BJ (cell line): ENCODE results near the gene MIER2. TPM values are rescaled to one million over a fixed set of nuclear protein-coding genes. Genes with fewer than 3 reads are reported as not detected.

Experiments used
- CTCF ChIA-PET: fragments of 350-600 bp; formaldehyde crosslinking; extraction: SDS; loops from one replicate; lab custom pipeline; 2021; ENCODE audit warnings: antibody characterized with exemption, inconsistent platforms; lab: Yijun Ruan, JAX
- POLR2A ChIA-PET: fragments of 300-600 bp; sonication (Branson Sonifier 250); formaldehyde crosslinking; extraction: SDS; loops from one replicate; lab custom pipeline; 2021; ENCODE audit warnings: antibody characterized with exemption; lab: Charles Lee
- DNase-seq: peaks from one replicate; pipeline ENCODE4 v3.0.0-alpha.2; 2011; ENCODE audit warnings: low read depth
- H3K27me3 ChIP-seq: 2 replicates; pipeline ENCODE4 v1.6.0; 2011; ENCODE audit warnings: low read length; ENCODE audit not compliant: control insufficient read depth, insufficient read depth
- H3K36me3 ChIP-seq: 2 replicates; pipeline ENCODE4 v1.5.1; 2011; ENCODE audit warnings: low read length; ENCODE audit not compliant: control insufficient read depth, insufficient read depth
- H3K4me3 ChIP-seq: 2 replicates; pipeline ENCODE4 v1.5.1; 2011; ENCODE audit warnings: low read depth, mild to moderate bottlenecking, control low read depth, low read length
- CTCF ChIP-seq: IDR thresholded peaks from 2 replicates; pipeline ENCODE4 v1.5.1; 2011; ENCODE audit warnings: low read depth, mild to moderate bottlenecking, control low read depth, inconsistent platforms, low read length, moderate library complexity; ENCODE audit not compliant: insufficient read depth
- polyA plus RNA-seq: library from polyadenylated mRNA; depleted of rRNA; stranded (reverse); fragments of >200 nt; gene quantifications from 2 replicates; pipeline ENCODE4 v1.2.3, GENCODE V29; 2011

The MIER2 gene
- polyA plus RNA-seq, 1 experiment: 14.8 TPM

DNA sequence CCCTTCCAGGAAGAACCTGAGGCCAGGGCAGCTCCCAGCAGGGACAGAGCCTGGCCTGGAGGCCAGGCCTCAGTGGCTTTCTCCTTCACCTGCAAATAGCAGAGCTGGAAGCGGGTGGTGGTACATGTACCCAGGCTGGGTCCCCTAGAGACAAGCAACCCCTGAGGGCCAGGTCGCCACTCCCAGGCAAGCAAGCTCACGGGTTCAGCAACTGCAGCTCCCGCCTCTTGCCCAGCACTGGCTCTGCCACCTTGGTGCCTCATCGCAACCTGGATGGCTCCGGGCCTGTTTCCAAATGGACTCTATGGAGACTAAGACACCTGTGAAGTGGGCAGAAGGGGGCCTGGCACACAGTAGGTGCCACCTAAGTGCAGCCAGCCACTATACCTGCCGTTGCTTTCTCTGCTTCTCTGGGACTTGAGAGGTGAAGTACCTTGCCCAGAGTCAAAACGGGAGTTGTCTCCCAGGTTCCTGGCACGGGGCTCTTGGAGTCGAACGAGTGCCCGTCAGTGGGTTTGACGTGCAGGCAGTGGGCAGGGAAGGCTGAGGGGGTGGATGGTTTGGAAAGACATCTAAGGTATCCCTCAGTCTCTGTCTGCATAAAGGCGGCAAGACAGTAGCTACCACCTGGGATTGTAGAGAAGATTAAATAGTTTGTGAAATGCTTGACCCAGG, 51.0 kb downstream of the MIER2 start:
- ChIA-PET POLR2A (no interaction called here), CTCF (interaction anchor here (1.2 kb wide), 1 partner anchor 17 kb away, joined by 3 read pairs; no protein-coding TSS in a partner anchor)
- peaks cover 15% of the 10 kb centered on the region for H3K27me3 ChIP-seq

GRCh38 chr19:292951-293350, 51.6 kb downstream of the MIER2 start:
- TF ChIP-seq CTCF: no peak
- Histone ChIP-seq H3K4me3 (no peak overlapping the region), H3K27me3 (peaks cover 15% of the 10 kb centered on the region), H3K36me3 (no peaks in the 10 kb centered on the region)
- no peak for DNase-seq
- CTCF ChIA-PET: interaction anchor here (1.2 kb wide), 1 partner anchor 17 kb away, joined by 3 read pairs; no protein-coding TSS in a partner anchor
- POLR2A ChIA-PET: no interaction called here

More for the DNA sequence above, 51.0 kb downstream of the MIER2 start:
- no peak for TF ChIP-seq CTCF
- DNase-seq: no peak
- Histone ChIP-seq H3K4me3 (no peak overlapping the region), H3K36me3 (no peaks in the 10 kb centered on the region)

DNA sequence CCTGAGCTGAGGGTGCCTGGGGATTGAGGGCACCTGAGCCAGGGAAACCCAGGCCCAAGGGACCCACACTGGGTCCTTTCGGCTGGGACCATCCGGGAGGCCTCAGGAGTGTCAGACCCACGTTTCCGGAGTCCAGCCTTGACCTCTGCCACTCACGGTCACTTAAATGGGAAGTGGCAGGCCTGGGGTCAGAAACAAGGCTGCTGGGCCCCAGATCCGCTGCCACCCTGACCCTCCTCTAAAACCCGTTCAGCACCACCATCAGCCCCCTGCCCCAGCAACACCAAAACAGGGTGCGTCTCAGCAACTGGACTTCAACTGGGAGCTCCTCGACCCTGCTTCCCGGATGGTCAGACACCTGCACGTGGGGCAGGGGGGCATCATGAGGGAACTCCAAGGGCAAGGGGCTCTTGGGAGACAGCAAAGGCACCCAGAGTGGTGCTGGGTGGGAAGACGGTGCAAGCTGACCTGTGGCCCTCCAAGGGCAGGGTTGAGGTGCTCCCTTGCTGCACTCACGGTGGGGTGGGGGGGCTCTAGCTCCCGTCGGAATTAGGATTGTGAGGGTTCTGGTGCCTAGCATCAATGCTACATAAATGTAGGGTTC, 52.2 kb downstream of the MIER2 start:
- DNase-seq: no peak
- H3K27me3 ChIP-seq: peaks cover 15% of the 10 kb centered on the region
- no peak overlapping the region for H3K4me3 ChIP-seq
- no peaks in the 10 kb centered on the region for H3K36me3 ChIP-seq
- POLR2A ChIA-PET: no interaction called here
- TF ChIP-seq CTCF: no peak
- CTCF ChIA-PET: interaction anchor here (1.2 kb wide), 1 partner anchor 18 kb away, joined by 3 read pairs; no protein-coding TSS in a partner anchor

DNA sequence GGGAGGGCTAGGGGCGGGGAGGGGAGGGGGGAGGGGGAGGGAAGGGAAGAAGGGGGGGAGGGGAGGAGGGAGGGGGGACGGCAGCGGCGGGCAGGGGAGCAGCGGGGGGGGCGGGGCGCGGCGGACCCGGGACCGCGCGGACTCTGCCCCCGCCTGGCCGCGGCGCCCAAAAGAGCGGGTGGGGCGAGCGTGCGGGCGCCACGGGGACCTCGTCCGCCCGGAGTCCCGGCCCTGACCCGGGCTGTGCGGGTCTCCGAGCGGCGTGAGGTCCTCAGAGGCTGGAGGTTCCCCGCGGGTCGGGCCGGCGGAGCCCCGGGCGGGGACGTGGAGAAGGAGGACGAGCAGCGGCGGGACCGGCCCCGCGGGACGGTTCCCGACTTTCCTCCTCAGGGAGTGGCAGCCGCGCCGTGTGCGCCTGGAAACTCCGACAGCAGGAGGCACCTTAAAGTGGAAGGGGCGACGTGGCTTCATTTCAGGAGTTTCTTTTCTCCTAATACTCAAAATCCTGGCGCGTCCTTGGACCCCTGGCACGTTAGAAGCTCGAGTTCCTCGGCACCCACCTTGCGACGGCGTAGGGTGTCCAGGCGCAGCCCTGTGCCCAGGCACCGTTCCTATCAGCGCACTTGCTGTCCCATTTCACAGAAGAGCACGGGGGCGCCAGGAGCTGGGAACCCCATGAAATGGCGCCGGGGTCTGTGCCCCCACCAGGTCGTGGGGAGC, 52.9 kb downstream of the MIER2 start:
- CTCF ChIA-PET: no interaction called here
- no peak for TF ChIP-seq CTCF
- no peaks in the 10 kb centered on the region for H3K36me3 ChIP-seq
- POLR2A ChIA-PET: no interaction called here
- DNase-seq: no peak
- peak overlapping the region; percentile 37 for H3K4me3 ChIP-seq
- H3K27me3 ChIP-seq: peaks cover 15% of the 10 kb centered on the region

DNA sequence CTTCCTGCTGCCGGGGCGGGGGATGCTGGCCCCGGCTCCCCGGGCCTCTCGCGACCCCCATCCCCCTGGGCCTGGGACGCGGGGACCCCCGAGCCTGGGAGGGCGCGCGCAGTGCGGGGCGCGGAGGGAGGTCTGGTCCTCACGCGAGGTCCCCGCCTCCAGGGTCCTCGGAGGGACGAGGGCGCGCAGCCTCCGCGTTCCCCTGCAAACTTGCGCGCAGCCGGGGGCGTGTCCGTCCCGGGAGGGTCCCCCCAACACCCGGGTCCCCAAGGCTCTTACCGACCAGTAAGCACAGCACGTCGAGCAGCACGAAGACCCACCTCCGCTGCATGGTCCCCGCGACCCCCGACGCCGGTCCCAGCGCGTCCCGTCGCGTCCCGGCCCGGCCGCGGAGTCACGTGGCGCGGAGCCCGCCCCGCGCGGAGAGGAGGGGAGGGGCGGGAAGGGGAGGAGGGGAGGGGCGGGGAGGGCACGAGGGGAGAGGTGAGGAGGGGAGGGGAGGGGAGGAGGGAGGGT, 53.5 kb downstream of the MIER2 start, which contains the start of gene PLPP2:
PLPP2 (minus strand) TSS at position 398 of the 516 bp plus-strand sequence; CDS start at position 331, 67 bp downstream.
- Histone ChIP-seq H3K36me3 (no peaks in the 10 kb centered on the region), H3K27me3 (peaks cover 15% of the 10 kb centered on the region), H3K4me3 (peak within 1 kb of the TSS; percentile 57)
- CTCF ChIA-PET: no interaction called here
- DNase-seq: no peak
- POLR2A ChIA-PET: no interaction called here
- no peak for TF ChIP-seq CTCF
